Renal cortical epithelial cell (primary cell): Measurements from ENCODE around the gene ANKS1B. TPM values are rescaled to one million over a fixed set of nuclear protein-coding genes. Genes with fewer than 3 reads are reported as not detected.
A peak's percentile ranks its signal among the peaks of the same experiment; 100 is the strongest.
"Not testable (repeated sequence)": the region's sequence is repeated elsewhere in the genome, so short reads cannot be mapped to it uniquely, and the experiment has no call there.

ENCODE experiments used
- DNase-seq: peaks from one replicate; pipeline ENCODE4 v3.0.0-alpha.2; 2011; ENCODE audit warnings: low read depth
- total RNA-seq: library from RNA; depleted of rRNA; stranded (reverse); fragments of >200 nt; gene quantifications from 2 replicates; pipeline ENCODE4 v1.2.3, GENCODE V29; 2014

The ANKS1B gene
- total RNA-seq, 1 donor from 2014 or later: 6.9 TPM

- DNase-seq: no peak
These were observed 963.9 kb downstream of the ANKS1B start for GRCh38 chr12:99020871-99021270.

- no peak for DNase-seq
These were observed 964.9 kb downstream of the ANKS1B start for GRCh38 chr12:99019798-99020197.

- DNase-seq: no peak
These were observed 966.8 kb downstream of the ANKS1B start for GRCh38 chr12:99017971-99018370.

GRCh38 chr12:99009654-99010296 lies 975.0 kb downstream of the ANKS1B start:
- peak; percentile 18 for DNase-seq

- DNase-seq: peak; percentile 53
These were observed 979.1 kb downstream of the ANKS1B start for GRCh38 chr12:99005601-99006000.

GRCh38 chr12:99004799-99005466 lies 979.8 kb downstream of the ANKS1B start:
- DNase-seq: no peak

GRCh38 chr12:99002731-99003130 lies 982.0 kb downstream of the ANKS1B start:
- no peak for DNase-seq

- no peak for DNase-seq
These were observed 982.6 kb downstream of the ANKS1B start for GRCh38 chr12:99002156-99002555.

GRCh38 chr12:98999559-98999958 lies 985.2 kb downstream of the ANKS1B start:
- no peak for DNase-seq

GRCh38 chr12:98998697-98999299 lies 985.9 kb downstream of the ANKS1B start:
- peak; percentile 54 for DNase-seq

- DNase-seq: no peak
These were observed 986.8 kb downstream of the ANKS1B start for GRCh38 chr12:98997899-98998298.

- DNase-seq: no peak
These were observed 994.1 kb downstream of the ANKS1B start for GRCh38 chr12:98990648-98991047.

- DNase-seq: no peak
These were observed 999.6 kb downstream of the ANKS1B start for GRCh38 chr12:98985156-98985555.

GRCh38 chr12:98983647-98984046 lies 1001.1 kb downstream of the ANKS1B start:
- DNase-seq: no peak

GRCh38 chr12:98980508-98980907 lies 1004.2 kb downstream of the ANKS1B start:
- no peak for DNase-seq

GRCh38 chr12:98977186-98977585 lies 1007.5 kb downstream of the ANKS1B start:
- DNase-seq: no peak

GRCh38 chr12:98974767-98975381 lies 1009.9 kb downstream of the ANKS1B start:
- no peak for DNase-seq

GRCh38 chr12:98973395-98973794 lies 1011.3 kb downstream of the ANKS1B start:
- DNase-seq: peak; percentile 53

GRCh38 chr12:98970950-98971349 lies 1013.8 kb downstream of the ANKS1B start:
- no peak for DNase-seq

- no peak for DNase-seq
These were observed 1014.5 kb downstream of the ANKS1B start for GRCh38 chr12:98970210-98970609.

- no peak for DNase-seq
These were observed 1015.8 kb downstream of the ANKS1B start for GRCh38 chr12:98968896-98969295.

- not testable (repeated sequence) for DNase-seq
These were observed 1027.6 kb downstream of the ANKS1B start for GRCh38 chr12:98957135-98957534.

- peak; percentile 5 for DNase-seq
These were observed 1029.5 kb downstream of the ANKS1B start for GRCh38 chr12:98955284-98955683.
